NCI-H774 (cell line): ENCODE results near the gene PCSK6.

Experiments
- DNase-seq: peaks from one replicate; lab custom pipeline; 2025; lab: John Stamatoyannopoulos, UW

Gene PCSK6

DNA sequence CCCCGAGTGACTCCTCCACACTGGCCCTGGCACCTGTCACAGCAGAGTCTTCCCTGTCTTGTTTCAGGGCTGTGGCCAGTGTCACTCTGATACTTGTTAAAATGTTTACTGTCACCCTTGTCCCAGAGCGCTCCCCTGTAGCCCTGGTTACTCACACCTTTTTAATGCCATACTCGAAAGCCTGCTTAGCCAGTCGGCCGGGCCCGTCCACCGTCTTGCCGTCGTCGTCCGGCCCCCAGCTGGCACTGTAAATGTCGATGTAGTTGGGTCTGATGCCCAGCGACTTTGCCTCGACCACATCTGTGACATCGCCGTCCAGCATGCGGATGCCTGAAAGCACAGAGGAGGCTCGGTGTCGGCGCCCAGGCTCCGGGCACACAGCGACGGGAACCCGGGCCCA lies 91.3 kb downstream of the PCSK6 start:
- DNase-seq: no peak

DNA sequence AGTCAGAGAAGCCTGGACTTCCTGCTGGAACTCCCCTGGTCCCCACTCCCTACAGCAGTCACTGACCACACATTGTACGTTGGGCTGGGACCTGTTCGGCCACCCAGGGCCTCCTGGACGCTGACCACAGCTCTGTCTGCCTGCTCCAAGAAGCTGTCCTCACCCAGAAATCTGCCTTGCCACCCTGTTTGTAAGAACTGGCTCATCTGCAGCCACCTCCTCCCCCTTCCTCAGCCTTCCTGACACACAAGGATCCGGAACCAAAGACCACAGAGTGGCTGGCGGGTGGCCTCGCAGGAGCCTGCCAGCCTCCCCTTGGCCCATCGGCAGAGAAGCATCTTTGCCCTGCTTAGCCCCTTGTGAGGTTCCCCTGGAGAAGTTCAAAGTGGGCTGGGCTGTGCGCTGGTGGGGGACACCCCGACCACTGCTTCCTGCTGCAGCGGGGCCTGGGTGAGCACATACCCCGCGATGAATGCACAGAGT lies 91.9 kb downstream of the PCSK6 start:
- DNase-seq: no peak

DNA sequence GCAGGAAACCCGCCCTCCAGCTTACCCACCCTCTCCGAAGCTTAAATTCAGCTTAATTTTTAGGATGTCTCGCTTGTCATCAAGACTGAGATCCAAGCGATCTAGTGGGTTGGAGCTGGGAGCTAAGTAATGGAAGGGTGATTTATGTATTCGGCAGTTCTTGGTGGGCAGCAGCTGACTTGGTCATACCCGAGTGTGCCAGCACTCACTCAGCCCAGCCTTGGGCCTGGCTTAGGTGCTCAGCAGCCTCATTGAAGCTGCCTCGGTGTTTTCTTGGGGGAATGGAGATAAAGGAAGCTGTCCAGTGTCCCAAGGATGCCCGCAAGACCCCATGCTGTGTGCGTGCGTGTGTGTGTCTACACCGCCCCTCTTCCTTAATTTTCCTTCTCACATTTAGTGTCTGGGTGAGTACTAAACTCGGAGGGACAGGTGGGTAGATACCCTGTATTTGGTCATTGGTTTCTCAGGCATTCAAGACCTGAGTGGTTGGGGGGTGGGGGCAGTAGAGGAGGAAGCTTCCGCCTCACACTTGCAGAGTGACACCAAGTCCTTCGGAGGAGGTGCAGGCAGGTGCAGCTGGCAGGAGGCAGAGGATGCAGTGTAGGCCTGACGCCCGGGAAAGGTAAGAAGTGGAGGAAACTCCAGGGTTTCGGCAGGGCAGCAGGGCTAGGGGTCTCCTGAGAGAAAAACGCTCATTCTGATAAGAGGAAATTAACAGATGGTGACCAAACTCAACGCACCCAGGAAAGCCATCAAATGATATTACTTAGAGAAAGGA lies 92.8 kb downstream of the PCSK6 start:
- DNase-seq: no peak

DNA sequence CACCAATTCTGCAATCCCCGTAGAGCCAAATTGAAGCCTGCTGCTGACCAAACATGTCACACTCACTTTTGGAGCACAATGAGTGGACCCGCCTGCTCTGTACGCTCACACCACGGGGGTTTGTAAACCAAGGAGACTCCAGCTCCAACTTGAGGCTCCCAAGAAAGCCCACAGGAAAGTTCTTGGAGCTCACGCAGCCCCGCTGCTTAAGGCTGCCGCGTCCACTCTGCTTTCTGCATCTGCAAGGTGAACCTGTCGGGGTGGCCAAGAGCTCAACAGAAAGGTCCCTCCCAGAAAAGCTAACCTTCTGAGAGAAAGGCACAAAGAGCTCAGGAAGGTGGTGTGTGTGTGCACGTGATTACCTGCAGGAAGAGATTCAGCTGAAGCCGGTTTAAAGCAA lies 94.9 kb downstream of the PCSK6 start:
- no peak for DNase-seq

DNA sequence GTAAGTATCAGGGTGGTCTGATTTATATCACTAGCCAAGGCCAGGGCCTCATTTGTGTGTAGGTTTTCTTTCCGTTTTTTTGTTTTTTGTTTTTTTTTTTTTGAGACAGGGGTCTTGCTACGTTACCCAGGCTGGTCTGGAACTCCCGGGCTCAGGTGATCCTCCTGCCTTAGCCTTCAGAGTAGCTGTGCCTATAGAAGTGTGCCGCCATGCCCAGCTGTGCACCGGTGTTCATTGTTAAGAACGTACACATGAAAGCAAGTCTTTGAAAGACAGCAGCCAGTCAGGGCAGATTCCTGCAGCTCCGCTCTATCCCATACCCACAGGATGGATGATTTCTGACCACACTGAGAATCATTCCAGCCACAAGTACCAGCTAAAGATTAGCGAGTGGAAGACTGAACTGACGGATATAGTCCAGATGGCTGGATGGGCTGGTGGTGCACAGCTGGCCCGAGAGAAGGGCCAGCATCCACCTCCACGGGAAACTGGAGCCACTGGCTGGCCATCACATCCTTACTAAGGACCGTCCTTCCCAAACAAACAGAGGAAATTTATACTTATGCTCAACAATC lies 95.4 kb downstream of the PCSK6 start:
- DNase-seq: no peak

DNA sequence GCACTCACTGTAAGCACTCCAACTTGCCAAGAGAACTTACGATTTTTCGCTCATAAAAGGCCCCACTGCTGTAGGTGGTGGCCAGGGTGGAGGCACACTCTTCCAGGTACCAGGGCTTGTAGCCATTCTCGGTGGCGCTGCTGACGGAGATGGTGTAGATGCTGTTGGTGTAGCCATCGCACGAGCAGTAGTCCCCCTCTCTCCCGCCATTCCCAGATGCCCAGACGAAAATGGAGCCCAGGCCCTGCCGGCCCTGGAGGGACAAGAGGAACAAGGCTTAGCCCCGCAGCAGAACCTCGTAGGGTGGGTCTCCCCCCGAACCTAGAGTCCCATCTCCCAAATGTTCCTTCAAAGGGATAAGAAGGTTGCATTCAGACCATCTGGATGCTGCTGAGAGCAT lies 96.3 kb downstream of the PCSK6 start:
- DNase-seq: no peak

DNA sequence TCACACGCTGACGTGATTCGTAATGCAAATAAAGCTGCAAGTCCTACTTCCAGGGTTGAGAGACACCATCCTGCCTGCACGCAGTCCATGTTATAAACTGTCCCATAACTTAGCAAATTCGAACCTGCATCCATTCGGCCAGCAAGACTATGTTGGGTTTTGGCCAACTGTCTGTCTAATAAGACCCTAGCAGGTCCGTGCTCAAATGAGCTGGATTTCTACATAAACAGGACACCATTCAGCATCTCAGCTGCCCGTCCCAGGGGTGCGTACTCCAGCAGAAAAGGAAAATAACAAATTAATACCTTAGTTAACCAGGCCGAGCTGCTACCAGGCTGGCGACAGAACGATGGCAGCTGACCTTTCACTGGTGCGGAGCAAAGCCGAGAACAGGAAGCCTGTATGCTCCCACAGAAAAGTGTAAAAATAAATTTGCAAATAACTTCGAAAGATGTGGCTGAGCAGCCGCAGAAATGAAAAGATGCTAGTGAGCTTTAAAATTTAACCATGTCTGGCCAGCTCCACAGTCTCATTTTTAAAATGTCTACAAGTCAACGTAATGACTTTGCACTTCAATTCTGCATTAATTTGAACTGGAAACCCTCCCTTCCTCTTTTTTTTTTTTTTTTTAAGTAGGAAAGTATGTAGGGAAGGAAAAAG lies 97.4 kb downstream of the PCSK6 start:
- DNase-seq: no peak

DNA sequence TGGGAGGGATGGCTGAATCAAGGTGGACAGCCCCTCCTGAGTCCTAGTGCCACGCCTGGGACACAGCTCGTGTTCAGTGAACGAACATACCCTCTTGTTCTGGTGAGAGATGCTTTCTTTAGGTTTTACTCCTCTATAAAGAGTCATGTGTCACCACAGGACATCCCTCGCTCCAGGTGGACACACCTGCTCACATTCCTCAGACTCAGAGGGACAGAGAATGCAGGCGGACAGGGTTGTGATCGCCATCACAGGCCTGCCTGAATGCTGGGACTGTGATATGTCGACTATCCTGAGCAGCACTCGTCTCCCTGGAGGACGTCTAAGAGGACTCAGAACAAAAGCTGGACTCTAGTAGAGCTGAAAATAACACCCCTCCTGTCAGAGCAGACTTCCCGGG lies 98.1 kb downstream of the PCSK6 start:
- DNase-seq: no peak

DNA sequence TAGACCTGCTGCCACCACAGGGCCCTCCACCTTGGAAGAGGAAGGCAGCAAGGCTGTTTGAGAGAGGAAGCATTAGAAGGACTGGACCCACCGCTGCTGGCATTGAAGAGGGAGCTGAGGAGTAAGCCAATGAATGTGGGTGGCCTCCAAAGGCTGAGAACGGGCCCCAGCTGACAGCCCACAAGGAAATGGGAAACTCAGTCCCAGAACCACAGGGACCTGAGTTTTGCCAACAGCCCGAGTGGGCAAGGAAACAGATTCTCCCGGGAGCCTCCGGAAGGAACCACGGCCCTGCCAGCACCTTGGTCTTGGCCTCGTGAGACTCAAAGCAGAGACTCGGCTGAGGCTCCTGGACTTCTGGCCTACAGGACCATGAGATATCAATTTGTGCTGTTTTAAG lies 99.0 kb downstream of the PCSK6 start:
- no peak for DNase-seq

DNA sequence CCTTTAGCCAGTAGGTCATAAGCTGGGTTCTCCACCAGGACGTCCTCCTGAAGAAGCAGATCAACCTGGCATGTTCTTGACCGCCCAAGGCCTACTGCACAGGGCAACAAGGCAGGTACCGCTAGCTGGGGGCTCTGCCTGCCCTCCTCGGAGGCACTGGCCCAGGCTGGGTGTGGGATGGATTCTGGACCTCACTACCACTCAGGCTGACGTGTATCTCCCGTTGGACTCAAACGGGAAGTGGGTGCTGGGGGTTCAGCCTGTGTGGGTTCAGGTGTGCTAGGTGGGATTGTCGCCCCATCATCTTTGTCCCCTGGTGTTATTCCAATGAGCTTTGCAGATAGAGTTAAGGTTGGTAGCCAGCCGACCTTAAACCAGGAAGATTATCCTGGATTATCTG lies 99.4 kb downstream of the PCSK6 start:
- no peak for DNase-seq

DNA sequence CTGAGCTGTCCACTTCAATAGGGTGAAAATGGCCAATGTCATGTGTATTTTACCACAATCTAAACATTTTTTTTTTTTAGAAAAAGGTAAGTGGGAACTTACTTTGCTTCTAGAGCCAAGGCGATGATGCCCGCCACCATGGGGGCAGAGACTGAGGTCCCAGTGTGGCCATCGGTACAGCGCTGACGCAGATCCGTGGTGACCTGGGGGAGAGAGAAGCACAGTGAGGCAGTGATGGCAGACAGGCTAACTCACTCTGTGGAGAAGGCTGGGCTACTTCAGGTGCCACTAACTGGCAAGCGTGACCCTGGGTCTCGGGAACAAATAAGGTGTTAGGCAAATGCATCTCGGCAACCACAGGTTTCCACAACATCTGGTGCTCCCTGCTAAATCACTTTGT lies 100.1 kb downstream of the PCSK6 start:
- DNase-seq: no peak

DNA sequence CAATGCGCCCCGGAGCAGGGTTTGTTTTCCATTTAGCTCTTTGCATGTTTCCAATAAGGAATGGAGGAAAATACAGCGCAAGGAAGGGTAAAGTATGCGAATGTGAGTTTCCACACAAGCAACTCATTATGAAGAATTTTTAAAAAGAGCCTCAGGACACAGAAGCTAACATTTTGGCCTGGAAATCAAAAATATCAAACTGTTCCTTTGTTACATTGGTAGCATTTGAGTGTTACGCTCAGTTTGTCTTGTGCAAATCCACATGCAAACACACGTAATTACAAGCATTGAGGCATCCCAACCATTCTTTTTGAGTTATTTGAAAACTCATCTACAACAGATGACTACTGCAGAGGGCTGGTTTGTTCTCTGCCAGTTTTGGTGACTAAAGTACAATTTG lies 101.5 kb downstream of the PCSK6 start:
- no peak for DNase-seq

DNA sequence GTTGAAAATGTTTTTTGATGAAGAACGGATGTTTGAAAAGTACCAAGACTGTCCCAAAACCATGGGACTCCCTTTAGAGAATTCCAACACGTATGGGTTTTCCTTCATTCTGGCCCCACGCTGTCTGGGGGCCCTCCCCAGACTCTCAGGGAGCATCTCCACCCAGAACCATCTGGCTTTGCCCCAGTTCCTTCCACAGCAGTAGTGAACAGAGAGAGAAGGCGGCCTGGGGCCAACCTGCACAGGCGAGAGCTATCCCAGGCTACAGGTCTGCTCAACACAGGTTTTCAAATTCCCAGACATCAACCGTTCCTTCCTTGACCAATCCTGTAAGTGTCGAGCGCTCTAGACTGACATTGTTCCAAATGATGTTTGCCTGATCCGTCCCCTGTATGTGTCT lies 101.9 kb downstream of the PCSK6 start:
- DNase-seq: no peak

DNA sequence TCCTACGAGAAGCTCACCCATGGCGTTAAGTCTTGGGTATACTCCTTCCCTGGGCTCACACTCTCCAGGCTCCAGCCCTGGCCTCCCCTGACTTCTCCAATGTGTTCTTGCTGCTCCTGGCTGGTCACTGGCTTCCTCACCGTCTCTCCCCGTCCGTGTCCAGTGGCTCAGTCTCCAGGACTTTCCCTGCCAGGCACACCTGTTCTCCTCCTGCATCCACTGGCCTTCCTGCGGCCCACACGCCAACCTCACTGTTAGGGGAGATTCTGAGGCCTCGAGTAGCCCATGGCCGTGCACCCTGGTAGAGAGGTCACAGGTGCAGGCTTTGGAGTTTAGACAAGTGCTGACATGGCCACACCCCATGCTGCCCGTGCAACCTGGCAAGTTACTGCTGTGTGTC lies 102.5 kb downstream of the PCSK6 start:
- DNase-seq: no peak

DNA sequence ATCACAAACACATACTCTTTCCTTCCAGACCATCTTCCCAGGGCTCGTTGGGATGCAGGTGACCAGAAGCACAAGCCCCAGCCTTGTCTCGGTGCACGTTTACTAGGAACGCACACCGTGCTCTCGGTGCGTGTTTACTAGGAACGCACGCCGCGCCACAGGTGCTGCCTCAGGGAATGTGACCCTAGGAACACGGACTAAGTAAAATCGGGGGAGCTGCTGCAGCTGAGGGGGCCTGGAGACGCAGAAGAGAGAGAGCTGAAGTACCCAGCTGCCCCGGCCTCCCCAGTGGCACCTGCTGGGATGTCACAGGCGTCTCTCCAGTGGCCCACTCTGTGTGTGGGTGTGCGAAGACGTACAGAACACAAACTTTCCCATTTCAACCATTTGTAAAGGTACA lies 103.5 kb downstream of the PCSK6 start:
- no peak for DNase-seq

DNA sequence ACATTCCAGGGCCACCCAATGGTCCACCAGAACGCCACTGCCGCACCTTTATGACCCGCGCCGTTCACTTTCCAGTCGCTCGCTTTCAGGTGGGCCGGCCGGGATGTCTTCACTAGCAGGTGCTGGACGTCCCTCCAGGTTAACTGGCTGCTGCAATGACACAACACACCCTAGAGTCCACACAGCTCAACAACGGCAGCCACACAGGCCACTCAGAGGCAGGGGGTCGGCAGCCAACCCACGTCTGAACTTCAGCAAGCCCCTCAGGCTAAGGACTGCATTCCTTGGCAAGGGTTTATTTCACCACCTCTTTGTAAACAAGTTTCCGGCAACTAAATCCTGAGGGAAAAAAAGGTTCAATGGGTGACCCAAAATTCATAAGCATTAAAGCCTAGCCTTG lies 105.2 kb downstream of the PCSK6 start:
- no peak for DNase-seq

DNA sequence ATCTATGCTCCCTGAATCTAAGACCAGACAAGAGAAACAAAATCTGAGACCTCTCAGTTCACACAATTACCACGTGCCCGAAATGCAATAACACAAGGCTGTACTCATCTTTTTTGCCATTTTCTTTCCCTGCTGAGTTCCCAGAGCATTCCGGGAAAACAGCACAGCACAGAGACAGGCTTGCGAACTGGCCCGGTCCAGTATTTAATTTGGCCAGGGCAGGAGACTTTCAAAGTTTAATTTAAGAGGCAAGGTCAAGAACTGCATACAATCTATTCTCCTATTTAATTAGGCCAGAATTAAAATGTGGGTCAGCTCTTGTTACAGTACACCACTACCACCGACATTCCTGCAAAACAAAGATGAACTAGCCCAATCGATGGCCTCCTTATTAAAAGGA lies 107.0 kb downstream of the PCSK6 start:
- DNase-seq: no peak

DNA sequence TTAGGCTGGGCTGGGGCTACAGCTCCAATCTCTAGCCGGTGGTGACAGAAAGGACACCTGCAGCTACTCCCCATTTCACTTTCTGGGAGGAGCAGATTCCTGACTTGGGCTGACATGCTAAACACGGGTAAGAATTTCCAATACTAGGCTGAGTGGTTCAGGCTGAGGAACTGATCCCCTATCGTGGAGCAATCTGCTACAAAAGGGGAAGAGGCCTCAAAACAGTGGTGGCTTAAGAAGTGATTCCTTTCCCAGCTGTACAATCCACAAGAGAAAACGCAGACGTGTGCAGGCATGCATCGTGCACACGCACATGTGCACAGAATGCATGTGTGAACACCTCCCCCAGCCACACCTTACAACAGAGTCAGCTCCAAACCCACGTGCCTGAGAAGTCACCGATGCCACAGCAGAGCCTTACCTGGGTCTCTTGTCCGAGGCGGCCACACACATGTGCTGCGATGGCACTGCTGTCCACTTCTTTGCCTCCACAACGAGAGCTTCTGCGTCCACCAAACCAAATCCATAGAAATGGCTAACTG lies 107.8 kb downstream of the PCSK6 start:
- DNase-seq: no peak

DNA sequence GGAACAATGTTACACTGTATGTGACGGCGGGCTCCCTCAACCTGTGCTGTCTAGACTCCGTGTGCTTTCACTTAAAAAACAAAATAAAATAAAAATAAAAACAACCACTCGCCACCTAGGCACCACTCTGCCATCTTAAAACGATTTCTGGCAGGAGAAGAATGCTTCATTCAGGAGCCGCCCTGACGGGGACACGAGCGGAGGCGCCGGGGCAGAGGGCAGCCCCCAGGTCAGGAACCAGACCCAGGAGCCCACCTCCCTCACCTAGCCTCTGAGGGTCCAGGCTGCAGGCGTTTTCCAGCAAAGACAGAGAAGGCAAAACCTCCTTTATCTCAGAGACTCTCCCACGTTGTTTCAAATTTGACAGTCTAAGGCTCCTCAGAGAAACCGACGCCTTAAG lies 109.4 kb downstream of the PCSK6 start:
- DNase-seq: no peak

DNA sequence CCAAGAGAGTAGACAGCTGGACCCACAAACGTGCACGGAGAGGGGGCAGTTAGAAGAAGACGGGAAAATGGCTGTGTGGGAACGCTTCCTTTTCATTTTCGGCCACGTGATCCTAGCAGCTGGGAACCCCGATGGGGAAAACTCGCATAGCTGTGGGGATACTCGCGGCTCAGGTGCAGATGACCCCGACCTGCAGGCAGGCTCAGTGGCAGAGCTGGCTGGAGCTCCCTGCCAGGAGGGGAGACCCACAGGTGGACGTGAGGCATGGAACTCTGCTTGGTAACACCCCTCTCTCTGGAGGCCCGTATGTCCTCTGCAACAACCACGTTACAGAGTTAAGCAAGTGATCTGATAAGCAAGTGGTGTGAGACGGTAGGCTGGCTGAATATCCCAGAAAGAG lies 109.9 kb downstream of the PCSK6 start:
- no peak for DNase-seq

DNA sequence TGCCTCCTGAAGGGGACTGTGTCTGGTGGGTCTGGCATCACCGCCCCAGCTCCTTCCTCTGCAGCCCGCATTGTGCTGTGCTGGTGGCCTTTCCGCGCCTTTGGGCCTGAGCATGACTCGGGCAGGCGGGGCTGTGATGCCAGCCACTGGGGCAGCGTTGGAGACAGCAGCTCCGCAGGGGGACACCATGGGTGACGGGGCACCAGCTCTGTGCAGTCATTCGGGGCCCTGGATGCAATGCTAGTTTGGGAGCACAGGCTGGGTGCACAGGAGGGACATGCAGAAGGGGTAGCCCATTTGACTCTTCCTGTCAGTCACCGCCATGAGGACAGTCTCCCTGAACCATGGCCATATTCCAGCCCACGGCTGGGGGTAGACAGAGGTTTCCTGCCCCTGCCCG lies 110.6 kb downstream of the PCSK6 start:
- DNase-seq: no peak

DNA sequence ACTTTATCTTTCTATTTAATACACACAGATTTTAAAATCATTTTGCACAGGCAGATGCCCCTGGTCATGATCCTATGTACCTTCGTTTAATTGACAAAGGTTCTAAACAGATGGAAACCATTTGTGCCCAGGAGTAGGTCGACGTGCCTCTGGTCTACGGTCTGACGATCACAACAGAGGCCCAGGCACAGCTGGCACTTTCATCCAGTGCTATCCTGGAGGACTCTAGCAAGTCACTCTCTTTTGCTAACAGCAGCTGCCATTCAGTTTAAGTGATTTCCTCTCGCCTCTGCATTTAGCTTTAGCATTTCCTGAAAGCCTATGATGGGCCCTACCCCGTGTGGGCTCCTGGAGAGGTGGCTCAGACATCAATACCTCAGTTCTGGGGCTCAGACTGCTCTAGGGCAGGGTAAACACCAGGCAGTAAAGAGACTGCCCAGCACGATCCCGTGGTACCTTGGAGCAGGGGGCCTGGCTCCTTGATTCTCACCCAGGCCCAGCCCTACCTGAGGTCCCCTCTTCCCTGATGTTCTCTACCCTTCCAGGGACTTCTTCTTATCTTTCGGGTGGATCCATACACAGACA lies 111.2 kb downstream of the PCSK6 start:
- DNase-seq: no peak
